ENCODE data around the gene MYO1B.

The MYO1B gene

DNA sequence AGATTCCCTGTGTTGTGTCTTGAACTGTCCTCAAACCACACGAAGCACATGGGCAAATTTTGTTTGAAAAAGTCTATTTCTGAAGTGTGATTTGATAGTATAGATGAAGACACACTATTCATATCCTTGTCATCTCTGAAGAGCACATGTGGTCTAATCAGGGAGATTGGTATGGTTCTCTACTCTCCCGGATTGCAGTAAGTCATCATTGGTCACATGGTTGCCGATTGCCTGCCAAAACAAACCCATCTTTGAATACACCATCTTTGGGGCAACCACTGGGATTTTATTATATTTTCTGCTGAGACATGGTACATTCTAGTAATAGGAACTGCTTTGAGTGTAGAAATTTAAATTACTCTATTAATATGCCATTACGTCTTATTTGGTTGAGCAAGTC is 186.9 kb downstream of the MYO1B start:
- TF ChIP-seq ZFX (IDR thresholded peaks at IDR 0.05; ENCODE audit: borderline replicate concordance), result no peak
- TF ChIP-seq, protein P1, sequence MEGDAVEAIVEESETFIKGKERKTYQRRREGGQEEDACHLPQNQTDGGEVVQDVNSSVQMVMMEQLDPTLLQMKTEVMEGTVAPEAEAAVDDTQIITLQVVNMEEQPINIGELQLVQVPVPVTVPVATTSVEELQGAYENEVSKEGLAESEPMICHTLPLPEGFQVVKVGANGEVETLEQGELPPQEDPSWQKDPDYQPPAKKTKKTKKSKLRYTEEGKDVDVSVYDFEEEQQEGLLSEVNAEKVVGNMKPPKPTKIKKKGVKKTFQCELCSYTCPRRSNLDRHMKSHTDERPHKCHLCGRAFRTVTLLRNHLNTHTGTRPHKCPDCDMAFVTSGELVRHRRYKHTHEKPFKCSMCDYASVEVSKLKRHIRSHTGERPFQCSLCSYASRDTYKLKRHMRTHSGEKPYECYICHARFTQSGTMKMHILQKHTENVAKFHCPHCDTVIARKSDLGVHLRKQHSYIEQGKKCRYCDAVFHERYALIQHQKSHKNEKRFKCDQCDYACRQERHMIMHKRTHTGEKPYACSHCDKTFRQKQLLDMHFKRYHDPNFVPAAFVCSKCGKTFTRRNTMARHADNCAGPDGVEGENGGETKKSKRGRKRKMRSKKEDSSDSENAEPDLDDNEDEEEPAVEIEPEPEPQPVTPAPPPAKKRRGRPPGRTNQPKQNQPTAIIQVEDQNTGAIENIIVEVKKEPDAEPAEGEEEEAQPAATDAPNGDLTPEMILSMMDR (IDR thresholded peaks at IDR 0.05), result no peak
- H3K27ac ChIP-seq, result no peak overlapping the region

GRCh38 chr2:191434072-191434471 is 188.9 kb downstream of the MYO1B start:
- no peak overlapping the region for H3K27ac ChIP-seq
- no peak for TF ChIP-seq ZFX (IDR thresholded peaks at IDR 0.05; ENCODE audit: borderline replicate concordance)
- TF ChIP-seq, protein P1 (IDR thresholded peaks at IDR 0.05), result no peak

GRCh38 chr2:191435141-191435540 is 189.9 kb downstream of the MYO1B start:
- no peak overlapping the region for H3K27ac ChIP-seq
- TF ChIP-seq, protein P1 (IDR thresholded peaks at IDR 0.05), result no peak
- TF ChIP-seq ZFX (IDR thresholded peaks at IDR 0.05; ENCODE audit: borderline replicate concordance), result no peak

DNA sequence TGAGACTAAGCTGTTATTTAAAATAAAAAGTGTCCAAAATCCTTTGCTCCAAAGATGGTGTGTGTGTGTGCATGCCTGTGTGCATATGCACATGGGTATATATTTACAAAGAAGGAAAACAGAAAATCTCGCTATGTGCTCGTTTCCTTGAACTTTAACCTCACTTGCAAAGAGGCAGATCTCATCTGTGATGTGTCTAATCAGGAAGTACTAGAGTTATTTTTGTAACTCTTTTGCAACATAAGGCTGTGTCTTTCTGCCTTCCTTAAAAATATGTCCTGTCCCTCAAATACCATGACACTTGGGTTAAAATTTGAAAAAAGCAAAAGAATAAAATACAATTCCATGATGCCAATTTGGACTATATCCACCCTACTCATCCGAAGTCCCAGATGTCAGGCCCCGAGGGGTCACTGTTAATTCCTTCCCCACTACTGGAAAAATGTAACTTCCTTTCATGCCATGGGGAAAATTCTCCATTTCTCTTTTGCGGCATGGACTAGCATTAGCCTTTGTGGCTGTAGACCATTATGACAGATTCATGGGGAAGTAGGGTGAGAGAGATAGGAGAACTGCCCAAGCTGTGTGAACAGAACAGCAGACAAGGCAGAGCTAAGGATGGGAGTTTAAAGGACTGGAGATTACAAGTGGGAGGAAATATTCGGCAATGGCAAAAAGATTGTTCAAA is 191.3 kb downstream of the MYO1B start:
- no peak for TF ChIP-seq ZFX (IDR thresholded peaks at IDR 0.05; ENCODE audit: borderline replicate concordance)
- TF ChIP-seq, protein P1 (IDR thresholded peaks at IDR 0.05), result no peak
- no peak overlapping the region for H3K27ac ChIP-seq

DNA sequence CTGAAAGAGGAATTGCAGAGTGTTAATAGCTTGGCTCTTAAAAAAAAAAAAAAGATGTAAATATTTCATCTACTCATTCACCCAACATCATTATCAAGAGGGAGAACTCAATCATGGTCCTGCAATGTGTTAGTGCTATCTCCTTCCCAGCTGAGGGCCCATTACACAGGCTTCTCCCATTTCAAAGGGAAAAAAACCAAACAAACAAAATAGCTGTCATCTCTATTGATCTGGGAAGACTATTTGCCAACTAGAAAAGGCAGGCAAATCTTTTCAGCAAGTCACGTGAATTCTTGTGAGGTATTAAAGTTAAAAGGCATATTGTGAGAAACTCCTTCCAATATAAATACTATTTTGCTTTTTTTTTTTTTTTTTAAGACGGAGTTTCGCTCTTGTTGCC is 194.3 kb downstream of the MYO1B start:
- H3K27ac ChIP-seq, result no peak overlapping the region
- TF ChIP-seq ZFX (IDR thresholded peaks at IDR 0.05; ENCODE audit: borderline replicate concordance), result no peak
- TF ChIP-seq, protein P1 (IDR thresholded peaks at IDR 0.05), result no peak

- H3K27ac ChIP-seq, result no peak overlapping the region
- TF ChIP-seq ZFX (IDR thresholded peaks at IDR 0.05; ENCODE audit: borderline replicate concordance), result no peak
- TF ChIP-seq, protein P1 (IDR thresholded peaks at IDR 0.05), result no peak
Observed at GRCh38 chr2:191441496-191442214, 196.5 kb downstream of the MYO1B start.

- TF ChIP-seq, protein P1 (IDR thresholded peaks at IDR 0.05), result no peak
- no peak overlapping the region for H3K27ac ChIP-seq
Observed at GRCh38 chr2:191443446-191443845, 198.2 kb downstream of the MYO1B start.

All from 22Rv1 (cell line).